ENCODE results near the gene FAM174C. TPM values are rescaled to one million over a fixed set of nuclear protein-coding genes. Genes with fewer than 3 reads are reported as not detected.

The FAM174C gene
- total RNA-seq, 4 donors from 2014 or later, result 44.3 to 72.5 (median 58.2) TPM

GRCh38 chr19:1240925-1241324, 34.4 kb upstream of the FAM174C start:
- H3K4me1 ChIP-seq, result peaks cover 88% of the 10 kb centered on the region
- H3K27me3 ChIP-seq, result peaks cover 7% of the 10 kb centered on the region
- H3K9me3 ChIP-seq, result no peaks in the 10 kb centered on the region
- no peak for TF ChIP-seq POLR2A (IDR thresholded peaks at IDR 0.05)
- no peak for TF ChIP-seq POLR2AphosphoS5 (IDR thresholded peaks at IDR 0.05)
- TF ChIP-seq, protein P1, sequence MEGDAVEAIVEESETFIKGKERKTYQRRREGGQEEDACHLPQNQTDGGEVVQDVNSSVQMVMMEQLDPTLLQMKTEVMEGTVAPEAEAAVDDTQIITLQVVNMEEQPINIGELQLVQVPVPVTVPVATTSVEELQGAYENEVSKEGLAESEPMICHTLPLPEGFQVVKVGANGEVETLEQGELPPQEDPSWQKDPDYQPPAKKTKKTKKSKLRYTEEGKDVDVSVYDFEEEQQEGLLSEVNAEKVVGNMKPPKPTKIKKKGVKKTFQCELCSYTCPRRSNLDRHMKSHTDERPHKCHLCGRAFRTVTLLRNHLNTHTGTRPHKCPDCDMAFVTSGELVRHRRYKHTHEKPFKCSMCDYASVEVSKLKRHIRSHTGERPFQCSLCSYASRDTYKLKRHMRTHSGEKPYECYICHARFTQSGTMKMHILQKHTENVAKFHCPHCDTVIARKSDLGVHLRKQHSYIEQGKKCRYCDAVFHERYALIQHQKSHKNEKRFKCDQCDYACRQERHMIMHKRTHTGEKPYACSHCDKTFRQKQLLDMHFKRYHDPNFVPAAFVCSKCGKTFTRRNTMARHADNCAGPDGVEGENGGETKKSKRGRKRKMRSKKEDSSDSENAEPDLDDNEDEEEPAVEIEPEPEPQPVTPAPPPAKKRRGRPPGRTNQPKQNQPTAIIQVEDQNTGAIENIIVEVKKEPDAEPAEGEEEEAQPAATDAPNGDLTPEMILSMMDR (IDR thresholded peaks at IDR 0.05), result no peak
- TF ChIP-seq EP300 (IDR thresholded peaks at IDR 0.05), result no peak
- no peak for DNase-seq (ENCODE audit: low spot score in 2 of 2)
- no peaks in the 10 kb centered on the region for H3K36me3 ChIP-seq
- peak overlapping the region; percentile 97 for H3K4me3 ChIP-seq
- WGBS, result 41% methylated on average over 11 of the region's 15 CpGs
- no peak overlapping the region for H3K27ac ChIP-seq

- Histone ChIP-seq H3K4me1 (peaks cover 88% of the 10 kb centered on the region), H3K9me3 (no peaks in the 10 kb centered on the region), H3K4me3 (peak within 1 kb of the TSS; percentile 97), H3K27me3 (peaks cover 7% of the 10 kb centered on the region), H3K36me3 (no peaks in the 10 kb centered on the region), H3K27ac (peak within 1 kb of the TSS; percentile 91)
- TF ChIP-seq, protein P1 (IDR thresholded peaks at IDR 0.05), result no peak
- TF ChIP-seq POLR2A (IDR thresholded peaks at IDR 0.05), result peak; percentile 33 to 38
- TF ChIP-seq POLR2AphosphoS5 (IDR thresholded peaks at IDR 0.05), result peak in 1 of 3 donors; percentile 45
- TF ChIP-seq EP300 (IDR thresholded peaks at IDR 0.05), result no peak
- under 1% methylated on average over 21 of the region's 79 CpGs for WGBS
- DNase-seq (ENCODE audit: low spot score in 2 of 2), result peak; percentile 95 to 98
These were observed 33.8 kb upstream of the FAM174C start, which contains the start of gene ATP5F1D for GRCh38 chr19:1241417-1242095. TSS of gene ATP5F1D (plus strand) at chr19:1241751. CDS start at chr19:1241851, 100 bp downstream.

- no peaks in the 10 kb centered on the region for H3K9me3 ChIP-seq
- peak overlapping the region; percentile 42 for H3K4me3 ChIP-seq
- WGBS, result 70% methylated on average over 8 of the region's 33 CpGs
- TF ChIP-seq EP300 (IDR thresholded peaks at IDR 0.05) (no peak), POLR2AphosphoS5 (IDR thresholded peaks at IDR 0.05) (peak in 1 of 3 donors; percentile 36), POLR2A (IDR thresholded peaks at IDR 0.05) (no peak)
- TF ChIP-seq, protein P1 (IDR thresholded peaks at IDR 0.05), result peak; percentile 96 to 97
- H3K27me3 ChIP-seq, result no peaks in the 10 kb centered on the region
- peak; percentile 94 for DNase-seq (ENCODE audit: low spot score in 2 of 2)
- peaks cover 85% of the 10 kb centered on the region for H3K4me1 ChIP-seq
- H3K36me3 ChIP-seq, result no peaks in the 10 kb centered on the region
- H3K27ac ChIP-seq, result peak overlapping the region; percentile 88
These were observed 31.3 kb upstream of the FAM174C start for GRCh38 chr19:1243768-1244692.

GRCh38 chr19:1244693-1245451, 30.5 kb upstream of the FAM174C start:
- under 1% methylated on average over 23 of the region's 31 CpGs for WGBS
- H3K4me3 ChIP-seq, result peak overlapping the region; percentile 42
- peaks cover 82% of the 10 kb centered on the region for H3K4me1 ChIP-seq
- peak overlapping the region; percentile 88 for H3K27ac ChIP-seq
- no peaks in the 10 kb centered on the region for H3K9me3 ChIP-seq
- no peaks in the 10 kb centered on the region for H3K27me3 ChIP-seq
- TF ChIP-seq EP300 (IDR thresholded peaks at IDR 0.05) (no peak), POLR2AphosphoS5 (IDR thresholded peaks at IDR 0.05) (no peak), POLR2A (IDR thresholded peaks at IDR 0.05) (no peak)
- TF ChIP-seq, protein P1 (IDR thresholded peaks at IDR 0.05), result no peak
- H3K36me3 ChIP-seq, result peaks cover 2% of the 10 kb centered on the region
- DNase-seq (ENCODE audit: low spot score in 2 of 2), result peak in 1 of 2 donors; percentile 88

Measured in suprapubic skin (tissue), 4 donors.